Measurements from ENCODE around the gene ADAM17.
"Not testable (repeated sequence)": the region's sequence is repeated elsewhere in the genome, so short reads cannot be mapped to it uniquely, and the experiment has no call there.

Gene ADAM17

DNA sequence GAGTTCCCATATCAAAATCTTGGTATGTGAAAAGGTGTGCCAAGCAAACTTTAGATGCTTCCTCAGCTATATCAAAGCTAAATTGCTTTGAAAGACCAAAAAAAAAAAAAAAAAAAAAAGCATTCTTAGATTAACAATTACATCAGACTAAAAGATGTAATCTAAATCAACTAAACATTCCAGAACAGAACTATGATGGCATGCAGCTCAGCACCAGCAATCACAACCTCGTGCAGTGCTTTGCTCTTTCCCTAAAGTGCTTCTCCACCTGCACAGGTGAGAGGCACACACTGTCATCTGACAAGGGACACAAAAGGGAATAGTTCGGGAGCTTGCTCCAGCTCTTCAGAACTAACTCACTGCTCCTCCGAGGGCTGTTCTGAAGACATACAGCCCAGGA is 37.5 kb downstream of the ADAM17 start:
- no peak for DNase-seq

DNA sequence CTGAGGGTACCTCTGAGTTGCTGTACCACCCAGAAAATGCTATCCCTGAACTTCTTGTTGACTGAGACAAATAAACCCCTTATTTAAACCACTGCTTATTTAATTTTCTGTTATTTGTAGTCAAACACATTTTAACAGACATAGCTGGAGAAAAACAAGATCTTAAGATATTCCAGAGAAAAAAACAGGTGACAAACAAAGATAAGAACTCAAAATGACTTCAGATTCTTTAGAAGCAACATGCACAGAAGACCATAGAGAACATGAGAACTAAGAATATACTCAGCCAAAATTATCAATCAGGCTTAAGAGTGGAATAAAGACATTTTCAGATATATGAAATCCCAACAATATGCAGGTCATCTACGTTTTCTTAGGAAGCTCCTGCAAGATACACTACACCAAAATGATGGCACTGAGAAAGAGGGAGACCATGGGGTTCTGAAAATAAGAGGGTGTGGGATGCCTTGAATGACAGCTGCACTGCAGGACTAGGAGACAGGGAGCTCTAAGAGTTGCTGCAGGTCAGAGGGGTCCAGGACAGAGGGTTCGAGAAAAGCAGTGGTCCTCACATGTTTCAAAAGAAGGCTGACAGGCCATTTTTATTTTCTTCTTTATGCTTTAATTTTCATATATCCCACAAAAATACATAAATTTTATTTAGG is 38.4 kb downstream of the ADAM17 start:
- DNase-seq = no peak

- DNase-seq = not testable (repeated sequence)
Measured at GRCh38 chr2:9513946-9514345, 41.7 kb downstream of the ADAM17 start.

- DNase-seq = no peak
Measured at GRCh38 chr2:9508931-9509330, 46.7 kb downstream of the ADAM17 start.

GRCh38 chr2:9498210-9498609 is 57.4 kb downstream of the ADAM17 start:
- DNase-seq = no peak

- no peak for DNase-seq
Measured at GRCh38 chr2:9497017-9497416, 58.6 kb downstream of the ADAM17 start.

- no peak for DNase-seq
Measured at GRCh38 chr2:9494081-9494480, 61.5 kb downstream of the ADAM17 start.

- DNase-seq = no peak
Measured at GRCh38 chr2:9493478-9493877, 62.2 kb downstream of the ADAM17 start.

DNA sequence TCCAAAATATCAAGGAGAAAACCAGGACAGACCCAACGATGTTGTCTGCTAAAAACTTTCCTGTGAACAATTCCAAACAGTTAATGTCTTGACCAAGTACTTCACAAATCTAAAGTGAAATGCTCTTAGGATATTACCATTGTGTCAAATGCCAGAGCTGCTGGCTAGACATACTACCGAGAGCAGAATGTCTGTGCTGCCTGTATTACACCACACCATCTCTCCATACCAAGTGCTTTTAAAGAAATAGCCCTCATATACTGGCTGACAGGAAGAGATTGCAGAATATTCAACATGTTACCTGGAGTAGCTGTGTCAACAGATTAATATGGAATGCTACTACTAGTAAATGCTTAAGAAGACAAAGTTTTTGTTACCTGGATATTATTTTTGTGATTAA is 62.7 kb downstream of the ADAM17 start:
- no peak for DNase-seq

GRCh38 chr2:9490789-9491188 is 64.8 kb downstream of the ADAM17 start:
- DNase-seq = no peak

- DNase-seq = no peak
Measured at GRCh38 chr2:9488583-9489547, 66.8 kb downstream of the ADAM17 start.

DNA sequence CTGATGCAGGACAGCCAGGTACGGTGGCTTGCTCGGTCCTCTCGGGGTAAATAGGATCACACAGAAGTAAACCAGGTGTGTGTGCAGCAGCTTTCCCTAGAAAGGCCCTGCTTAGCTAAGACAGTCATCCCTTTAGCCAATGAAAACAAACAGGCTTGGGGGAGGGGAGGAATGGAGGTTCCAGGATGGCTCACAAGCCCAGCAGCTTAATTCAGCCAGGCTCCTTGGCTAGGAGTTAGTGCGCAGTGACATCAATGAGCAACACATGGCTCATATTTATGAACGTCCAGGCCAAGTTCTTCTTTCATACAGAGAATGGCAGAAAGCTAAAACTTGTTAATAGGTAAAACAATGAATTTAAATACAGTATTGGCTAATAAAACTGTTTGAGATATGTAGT is 71.1 kb downstream of the ADAM17 start:
- no peak for DNase-seq

- no peak for DNase-seq
Measured at GRCh38 chr2:9483107-9483506, 72.5 kb downstream of the ADAM17 start.

DNA sequence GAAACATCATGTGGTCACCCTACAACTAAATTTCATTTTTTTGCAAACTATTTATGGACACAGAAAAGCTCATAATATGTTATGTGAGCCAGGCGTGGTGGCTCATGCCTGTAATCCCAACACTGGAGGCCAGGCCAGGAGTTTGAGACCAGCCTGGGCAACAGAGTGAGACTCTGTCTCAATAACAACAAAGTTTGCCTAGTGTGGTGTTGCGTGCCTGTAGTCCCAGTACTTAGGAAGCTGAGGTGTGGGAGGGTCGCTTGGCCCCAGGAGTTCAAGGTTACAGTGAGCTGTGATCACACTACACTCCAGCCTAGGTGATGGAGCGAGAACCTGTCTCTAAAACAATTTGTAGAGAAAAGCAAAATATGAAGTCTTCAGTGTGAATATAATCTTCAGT is 75.5 kb downstream of the ADAM17 start:
- no peak for DNase-seq

- no peak for DNase-seq
Measured at GRCh38 chr2:9478526-9478925, 77.1 kb downstream of the ADAM17 start.

- DNase-seq = no peak
Measured at GRCh38 chr2:9477914-9478313, 77.7 kb downstream of the ADAM17 start.

DNA sequence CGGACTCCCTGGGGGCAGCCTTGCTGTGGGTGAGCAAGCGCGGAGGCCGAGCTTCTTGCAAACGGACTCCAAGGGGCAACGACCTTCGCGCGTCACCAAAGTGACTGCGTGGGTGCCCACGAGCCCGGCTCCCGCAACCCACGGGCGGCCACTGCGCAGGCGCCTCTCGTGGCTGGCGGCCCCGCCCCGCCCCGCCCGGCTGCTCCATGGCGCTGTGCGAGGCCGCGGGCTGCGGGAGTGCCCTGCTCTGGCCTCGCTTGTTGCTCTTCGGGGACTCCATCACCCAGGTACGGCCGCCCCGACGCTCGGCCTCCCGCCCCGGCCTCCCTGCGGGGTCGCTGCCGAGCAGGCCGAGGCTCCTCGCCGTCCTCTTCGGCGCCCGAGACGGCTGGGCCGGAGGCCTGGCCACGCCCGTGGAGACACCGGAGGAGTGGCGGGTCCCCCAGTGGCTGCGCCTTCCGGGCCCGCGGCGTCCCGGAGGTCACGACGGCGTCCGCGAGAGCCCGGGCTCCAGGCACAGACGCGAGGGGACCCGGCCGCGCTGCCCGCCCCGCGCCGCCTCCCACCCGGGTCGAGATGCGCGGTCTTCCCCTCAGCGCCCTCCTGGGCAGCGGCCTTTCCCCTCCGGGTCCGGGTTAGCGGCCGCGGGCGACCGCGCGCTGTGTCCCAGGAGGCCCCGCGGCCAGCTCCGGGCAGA is 81.1 kb downstream of the ADAM17 start, which contains the start of gene IAH1:
Gene IAH1 (plus strand): TSS at position 191 of the 697 bp plus-strand sequence. CDS start 16 bp downstream, at position 207.
- no peak for DNase-seq

DNA sequence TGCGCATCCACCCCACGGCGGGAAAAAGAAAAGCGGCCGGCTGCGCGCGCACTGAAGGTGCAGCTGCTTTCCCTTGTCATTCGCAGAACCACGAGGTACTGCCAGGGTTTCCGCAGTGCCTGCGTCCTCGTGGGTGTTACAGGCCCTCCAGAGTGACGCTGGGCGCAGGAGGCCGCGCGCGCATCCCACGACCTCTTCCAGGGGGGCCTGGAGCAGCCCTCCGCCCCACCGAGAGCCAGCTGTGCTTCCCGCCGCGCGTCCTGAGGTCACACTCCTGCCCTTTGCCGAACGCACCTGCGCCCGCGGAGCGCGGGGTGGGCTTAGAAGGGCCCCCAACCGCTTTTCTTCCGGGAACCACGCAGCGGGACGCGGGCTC is 81.7 kb downstream of the ADAM17 start:
- DNase-seq = no peak

DNA sequence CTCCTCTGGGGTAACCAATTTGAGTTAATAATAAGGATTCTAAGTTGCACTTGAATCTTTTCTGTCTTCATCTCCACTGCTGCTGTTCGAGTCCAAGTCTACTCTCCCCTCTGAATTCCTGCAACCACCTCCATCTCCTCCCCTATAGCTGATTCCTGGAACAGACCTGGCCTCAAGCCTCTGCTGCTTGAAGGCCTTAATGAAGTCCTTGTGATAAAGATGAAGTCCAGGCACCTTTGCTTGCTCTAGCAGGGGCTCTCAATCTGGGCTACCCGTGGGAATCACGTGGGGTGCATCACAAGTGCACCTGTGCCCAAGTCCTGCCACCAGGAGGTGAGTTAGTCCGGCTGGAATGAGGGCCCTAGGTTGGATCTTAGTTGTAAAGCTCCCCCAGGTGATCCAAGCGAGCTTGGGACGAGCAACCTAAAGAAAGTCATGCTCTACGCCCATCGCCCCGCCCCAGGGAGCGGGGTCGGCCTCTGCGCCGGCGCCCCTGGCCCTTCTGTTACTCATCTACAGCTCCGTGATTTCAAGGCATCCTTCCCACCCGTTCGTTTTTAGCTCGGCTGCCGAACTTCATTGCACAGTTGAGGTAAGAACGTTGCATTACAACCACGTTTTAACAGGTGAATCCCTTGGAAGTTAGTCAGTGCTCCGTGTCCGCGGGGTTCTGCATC is 82.2 kb downstream of the ADAM17 start:
- no peak for DNase-seq

DNA sequence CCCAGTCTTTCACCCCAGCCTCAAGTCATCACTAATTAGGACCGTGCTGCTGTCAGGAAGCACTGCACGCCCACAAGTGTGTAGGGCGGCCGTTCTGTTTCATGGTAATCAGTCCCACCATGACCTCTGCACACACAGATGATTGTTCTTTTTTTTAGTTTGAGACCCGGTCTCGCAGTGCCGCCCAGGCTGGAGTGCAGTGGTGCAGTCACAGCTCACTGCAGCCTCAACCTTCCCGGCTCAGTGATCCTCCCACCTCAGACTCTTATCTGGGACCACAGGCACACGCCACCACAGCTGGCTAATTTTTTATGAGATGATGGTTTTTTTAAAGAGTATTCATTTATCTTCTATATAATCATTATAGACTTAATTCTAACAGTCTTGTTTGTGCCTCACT is 83.1 kb downstream of the ADAM17 start:
- DNase-seq = no peak

DNA sequence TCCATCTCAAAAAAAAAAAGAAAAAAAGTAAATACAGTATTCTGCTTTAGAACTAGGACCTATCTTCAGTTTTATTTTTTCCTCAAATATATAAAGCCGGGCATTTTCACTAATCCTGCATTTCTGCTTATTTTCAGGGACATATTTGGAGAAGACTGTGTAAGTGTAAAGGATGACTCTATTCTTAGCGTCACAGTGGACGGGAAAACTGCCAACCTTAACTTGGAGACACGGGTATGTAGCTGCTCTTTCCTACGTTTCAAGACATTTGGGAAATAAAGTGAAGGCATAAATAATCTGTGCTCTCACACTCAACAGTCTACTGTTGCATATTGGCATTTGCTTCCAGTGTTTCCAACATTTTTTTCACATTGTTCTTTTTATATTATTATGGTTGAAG is 84.4 kb downstream of the ADAM17 start:
- no peak for DNase-seq

DNA sequence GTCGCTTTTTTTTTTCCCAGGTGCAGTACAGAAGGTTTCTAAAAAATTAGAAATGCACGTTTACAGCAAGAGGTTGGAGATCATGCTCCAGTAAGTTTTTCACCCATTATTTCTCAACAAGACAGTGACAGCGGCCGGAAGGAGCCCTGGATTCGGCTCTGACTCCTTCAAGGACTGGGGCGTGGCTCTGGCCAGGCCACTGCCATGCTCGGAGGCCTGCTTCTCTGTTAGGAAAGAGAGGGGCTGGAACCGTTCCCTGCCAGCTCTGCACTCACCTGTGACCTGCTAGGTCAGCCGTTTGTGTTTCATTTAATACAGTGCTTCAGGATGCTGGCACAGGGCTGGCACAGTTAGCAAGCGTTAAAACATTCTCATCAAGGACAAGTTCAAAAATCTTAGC is 87.9 kb downstream of the ADAM17 start:
- DNase-seq = no peak

DNA sequence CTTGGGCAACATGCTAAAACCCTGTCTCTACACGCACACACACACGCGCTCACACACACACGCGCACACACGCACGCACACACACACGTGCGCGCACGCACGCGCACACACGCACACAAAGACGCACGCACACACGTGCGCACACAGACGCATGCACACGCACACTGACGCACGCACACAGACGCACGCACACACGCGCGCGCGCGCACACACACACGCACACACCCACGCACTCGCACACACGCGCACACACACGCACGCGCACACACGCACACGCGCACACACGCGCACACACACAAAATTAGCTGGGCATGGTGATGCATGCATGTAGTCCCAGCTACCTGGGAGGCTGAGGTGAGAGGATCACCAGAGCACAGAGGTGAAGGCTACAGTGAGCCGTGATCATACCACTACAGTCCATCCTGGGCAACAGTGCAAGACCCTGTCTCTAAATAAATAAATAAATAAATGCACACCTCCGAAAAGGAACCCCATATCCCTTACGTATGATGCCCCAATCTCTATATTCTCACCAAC is 89.4 kb downstream of the ADAM17 start:
- no peak for DNase-seq
